ENCODE results near the gene DALRD3. TPM values are rescaled to one million over a fixed set of nuclear protein-coding genes. Genes with fewer than 3 reads are reported as not detected.

The DALRD3 gene
- total and polyA plus RNA-seq, 2 experiments from 2014 or later = 40.2 to 65.3 TPM

DNA sequence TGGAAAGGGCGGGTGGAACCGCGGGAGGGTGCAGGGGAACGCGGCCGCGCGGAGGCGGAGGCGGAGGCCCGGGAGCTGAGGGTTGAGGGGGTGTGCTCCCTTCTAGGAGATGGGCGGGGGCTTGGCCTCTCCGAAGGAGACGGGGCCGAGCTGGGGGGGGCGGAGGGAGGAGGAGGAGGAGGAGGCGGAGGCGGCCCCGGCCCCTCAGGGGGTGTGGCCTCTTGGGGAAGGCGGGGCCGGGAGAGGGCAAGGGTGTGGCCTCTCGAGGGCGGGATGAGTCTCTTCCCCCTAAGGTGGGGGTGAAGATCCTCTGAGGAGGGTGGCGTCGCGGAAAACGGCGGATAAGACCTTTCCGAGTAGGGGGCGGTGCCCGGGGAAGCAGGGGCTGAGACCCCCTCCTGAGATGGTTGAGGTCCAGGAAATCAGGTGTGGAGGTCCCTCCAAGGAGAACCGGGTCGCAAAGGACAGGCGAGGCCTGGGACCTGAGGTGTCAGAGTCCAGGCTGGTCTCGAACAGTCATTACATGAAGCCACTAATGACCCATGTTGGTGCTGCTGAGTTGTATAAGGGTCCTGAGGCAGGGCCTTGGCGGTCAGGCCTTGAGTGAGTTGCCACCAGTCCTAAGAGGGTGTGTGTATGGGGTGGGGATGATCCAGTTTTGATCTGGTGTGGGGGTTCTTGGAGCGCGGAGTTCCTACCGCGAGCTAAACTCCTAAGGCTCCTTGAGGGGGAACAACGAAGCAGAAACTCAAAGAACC, 10.4 kb downstream of the DALRD3 start:
- Histone ChIP-seq H3K9me2 (ENCODE audit: insufficient read depth) (no peaks in the 10 kb centered on the region), H3K9me3 (ENCODE audit: low read depth) (no peaks in the 10 kb centered on the region)
- WGBS, 2 experiments (ENCODE audit: low coverage in 1 of 2, low lambda C conversion rate in 2 of 2, missing lambda C conversion rate in 2 of 2) = 16 to 50% methylated on average over 11 to 40 of the region's 41 CpGs

DNA sequence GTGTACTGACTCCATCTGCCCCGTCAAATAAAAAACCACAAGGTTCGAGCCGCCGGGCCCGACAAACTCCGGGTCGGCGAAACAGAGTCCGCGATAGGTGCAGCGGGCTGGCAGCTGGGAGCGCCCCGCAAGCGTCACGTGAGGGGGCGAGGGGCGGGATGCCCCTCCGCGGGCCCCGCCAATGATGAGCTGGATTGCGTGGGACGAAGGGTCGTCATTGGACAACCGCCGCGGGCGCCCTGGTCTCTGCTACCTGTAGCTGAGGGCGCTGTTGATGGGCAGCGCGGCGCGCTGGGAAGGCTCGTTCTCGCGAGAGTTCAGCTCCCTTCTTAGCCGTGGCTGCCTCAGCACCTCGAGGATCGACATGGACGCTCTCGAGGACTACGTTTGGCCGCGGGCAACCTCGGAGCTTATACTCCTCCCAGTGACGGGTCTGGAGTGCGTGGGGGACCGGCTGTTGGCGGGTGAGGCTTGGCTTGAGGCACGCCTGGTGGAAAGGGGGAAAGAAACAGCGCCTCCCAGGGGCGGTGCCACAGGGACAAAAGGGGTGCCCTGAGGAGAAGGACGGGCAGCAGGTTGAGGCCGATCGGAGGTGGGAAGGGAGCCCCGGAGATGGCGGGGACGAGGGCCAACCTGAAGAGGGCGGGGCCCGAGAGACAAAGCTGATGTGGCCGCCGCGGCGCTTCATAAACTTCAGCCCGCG, 11.2 kb downstream of the DALRD3 start, which contains the start of gene WDR6:
TSS of gene WDR6 (plus strand) at position 324 of the 703 bp plus-strand sequence. CDS start at position 365, 41 bp downstream.
- peak within 1 kb of the TSS; percentile 85 for H3K4me2 ChIP-seq (ENCODE audit: unreplicated experiment)
- H3F3A ChIP-seq (ENCODE audit: insufficient read depth) = peaks cover 5% of the 10 kb centered on the region; the same call in 1 of the 2 replicates
- in situ Hi-C loops (cut with MboI) = no loop called here
- peak within 1 kb of the TSS; percentile 94 for H3K27ac ChIP-seq
- peak within 1 kb of the TSS; percentile 95 for H3K9ac ChIP-seq
- H4K20me1 ChIP-seq (ENCODE audit: insufficient read depth) = no peaks in the 10 kb centered on the region
- H3K27me3 ChIP-seq (replicated peaks; ENCODE audit: insufficient read depth) = no peaks in the 10 kb centered on the region
- peak within 1 kb of the TSS; percentile 80 for H3K4me3 ChIP-seq
- peak; percentile 97 for DNase-seq
- H3K4me1 ChIP-seq (ENCODE audit: insufficient read depth) = 0 out of 2 replicates have a peak, but pooled peaks cover 11% of the 10 kb centered on the region
- H3K79me2 ChIP-seq (ENCODE audit: insufficient read depth) = peaks cover 58% of the 10 kb centered on the region
- WGBS, 2 experiments (ENCODE audit: low coverage in 1 of 2, low lambda C conversion rate in 2 of 2, missing lambda C conversion rate in 2 of 2) = 0 to 1% methylated on average over 48 to 65 of the region's 65 CpGs
- H2AFZ ChIP-seq = peak within 1 kb of the TSS; percentile 82
- TF ChIP-seq EZH2 (IDR thresholded peaks at IDR 0.05; ENCODE audit: insufficient read depth, poor library complexity, severe bottlenecking) (no peak), EZH2phosphoT487 (IDR thresholded peaks at IDR 0.05; ENCODE audit: insufficient read depth, low read depth) (no peak)
- no peaks in the 10 kb centered on the region for H3K9me2 ChIP-seq (ENCODE audit: insufficient read depth)
- no peaks in the 10 kb centered on the region for H3K9me3 ChIP-seq (ENCODE audit: low read depth)
- no peaks in the 10 kb centered on the region for H3K36me3 ChIP-seq (ENCODE audit: low read depth)

More for the DNA sequence above, 10.4 kb downstream of the DALRD3 start:
- H3K9ac ChIP-seq = peak overlapping the region; percentile 95
- no peaks in the 10 kb centered on the region for H4K20me1 ChIP-seq (ENCODE audit: insufficient read depth)
- H2AFZ ChIP-seq = peak overlapping the region; percentile 82
- H3K27me3 ChIP-seq (replicated peaks; ENCODE audit: insufficient read depth) = no peaks in the 10 kb centered on the region
- H3F3A ChIP-seq (ENCODE audit: insufficient read depth) = peaks cover 5% of the 10 kb centered on the region; the same call in 1 of the 2 replicates
- in situ Hi-C loops (cut with MboI) = no loop called here
- H3K36me3 ChIP-seq (ENCODE audit: low read depth) = no peaks in the 10 kb centered on the region
- TF ChIP-seq EZH2 (IDR thresholded peaks at IDR 0.05; ENCODE audit: insufficient read depth, poor library complexity, severe bottlenecking) (no peak), EZH2phosphoT487 (IDR thresholded peaks at IDR 0.05; ENCODE audit: insufficient read depth, low read depth) (no peak)
- 0 out of 2 replicates have a peak, but pooled peaks cover 11% of the 10 kb centered on the region for H3K4me1 ChIP-seq (ENCODE audit: insufficient read depth)
- peak overlapping the region; percentile 85 for H3K4me2 ChIP-seq (ENCODE audit: unreplicated experiment)
- H3K4me3 ChIP-seq = peak overlapping the region; percentile 80
- peak; percentile 92 for DNase-seq
- peak overlapping the region; percentile 94 for H3K27ac ChIP-seq
- H3K79me2 ChIP-seq (ENCODE audit: insufficient read depth) = peaks cover 66% of the 10 kb centered on the region

DNA sequence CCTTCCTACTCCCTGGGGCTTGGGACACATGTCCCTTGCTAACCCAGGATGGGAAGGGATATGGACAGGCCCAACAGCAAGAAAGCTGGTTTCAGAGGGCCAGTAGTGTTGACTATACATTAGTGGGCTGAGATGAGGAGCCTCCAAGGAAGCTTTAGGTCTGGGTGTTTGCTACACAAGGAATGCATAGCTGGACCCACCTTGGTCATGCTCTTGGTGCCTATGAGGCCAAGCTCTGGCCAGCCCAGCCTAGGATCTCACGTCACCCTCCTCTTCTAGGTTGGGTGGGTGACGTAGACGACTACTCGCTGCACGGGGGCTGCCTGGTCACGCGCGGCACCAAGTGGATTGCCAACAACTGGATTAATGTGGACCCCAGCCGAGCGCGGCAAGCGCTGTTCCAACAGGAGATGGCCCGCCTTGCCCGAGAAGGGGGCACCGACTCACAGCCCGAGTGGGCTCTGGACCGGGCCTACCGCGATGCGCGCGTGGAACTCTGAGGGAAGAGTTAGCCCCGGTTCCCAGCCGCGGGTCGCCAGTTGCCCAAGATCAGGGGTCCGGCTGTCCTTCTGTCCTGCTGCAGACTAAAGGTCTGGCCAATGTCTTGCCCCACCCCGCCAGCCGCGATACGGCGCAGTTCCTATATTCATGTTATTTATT, 11.8 kb downstream of the DALRD3 start:
- 0 out of 2 replicates have a peak, but pooled peaks cover 11% of the 10 kb centered on the region for H3K4me1 ChIP-seq (ENCODE audit: insufficient read depth)
- H3K4me2 ChIP-seq (ENCODE audit: unreplicated experiment) = peak overlapping the region; percentile 85
- H4K20me1 ChIP-seq (ENCODE audit: insufficient read depth) = no peaks in the 10 kb centered on the region
- 3% methylated on average over 30 to 31 of the region's 32 CpGs for WGBS, 2 experiments (ENCODE audit: low coverage in 1 of 2, low lambda C conversion rate in 2 of 2, missing lambda C conversion rate in 2 of 2)
- no peaks in the 10 kb centered on the region for H3K9me3 ChIP-seq (ENCODE audit: low read depth)
- H3K79me2 ChIP-seq (ENCODE audit: insufficient read depth) = peaks cover 52% of the 10 kb centered on the region
- TF ChIP-seq EZH2 (IDR thresholded peaks at IDR 0.05; ENCODE audit: insufficient read depth, poor library complexity, severe bottlenecking) (no peak), EZH2phosphoT487 (IDR thresholded peaks at IDR 0.05; ENCODE audit: insufficient read depth, low read depth) (no peak)
- H3F3A ChIP-seq (ENCODE audit: insufficient read depth) = peaks cover 5% of the 10 kb centered on the region; the same call in 1 of the 2 replicates
- H3K4me3 ChIP-seq = peak overlapping the region; percentile 80
- DNase-seq = peak; percentile 76
- H3K27ac ChIP-seq = peak overlapping the region; percentile 94
- H3K36me3 ChIP-seq (ENCODE audit: low read depth) = no peaks in the 10 kb centered on the region
- peak overlapping the region; percentile 82 for H2AFZ ChIP-seq
- in situ Hi-C loops (cut with MboI) = no loop called here
- H3K9me2 ChIP-seq (ENCODE audit: insufficient read depth) = no peaks in the 10 kb centered on the region
- H3K9ac ChIP-seq = peak overlapping the region; percentile 95
- H3K27me3 ChIP-seq (replicated peaks; ENCODE audit: insufficient read depth) = no peaks in the 10 kb centered on the region

DNA sequence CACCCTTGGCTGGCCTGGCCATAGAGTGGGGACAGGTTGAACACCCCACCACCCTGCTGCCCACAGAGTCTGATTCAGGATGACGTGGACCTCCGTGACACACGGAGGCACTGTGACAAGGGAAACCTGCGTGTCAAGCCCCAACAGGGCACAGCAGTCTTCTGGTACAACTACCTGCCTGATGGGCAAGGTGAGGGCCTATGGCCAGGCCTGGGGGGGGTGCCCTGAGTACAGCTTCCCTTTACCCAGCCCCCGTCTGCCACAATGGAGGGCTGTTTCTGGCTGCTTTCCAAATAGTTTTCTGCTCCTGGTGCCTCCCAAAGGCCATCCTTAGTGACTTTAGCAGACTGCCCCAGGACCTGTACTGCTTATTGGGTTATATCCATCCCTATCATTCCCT, 12.4 kb downstream of the DALRD3 start:
- Histone ChIP-seq H3K4me3 (peak overlapping the region; percentile 80), H3K4me1 (ENCODE audit: insufficient read depth) (0 out of 2 replicates have a peak, but pooled peaks cover 11% of the 10 kb centered on the region), H3K27ac (peak overlapping the region; percentile 94; the same call in 1 of the 2 replicates), H3K4me2 (ENCODE audit: unreplicated experiment) (peak overlapping the region; percentile 85), H3K9me2 (ENCODE audit: insufficient read depth) (no peaks in the 10 kb centered on the region), H3K9ac (peak overlapping the region; percentile 95), H3K79me2 (ENCODE audit: insufficient read depth) (peaks cover 46% of the 10 kb centered on the region), H4K20me1 (ENCODE audit: insufficient read depth) (no peaks in the 10 kb centered on the region), H3K9me3 (ENCODE audit: low read depth) (no peaks in the 10 kb centered on the region), H3K27me3 (replicated peaks; ENCODE audit: insufficient read depth) (no peaks in the 10 kb centered on the region), H3F3A (ENCODE audit: insufficient read depth) (peaks cover 5% of the 10 kb centered on the region; the same call in 1 of the 2 replicates), H3K36me3 (ENCODE audit: low read depth) (no peaks in the 10 kb centered on the region), H2AFZ (no peak overlapping the region)
- in situ Hi-C loops (cut with MboI) = no loop called here
- no peak for TF ChIP-seq EZH2phosphoT487 (IDR thresholded peaks at IDR 0.05; ENCODE audit: insufficient read depth, low read depth)
- no peak for TF ChIP-seq EZH2 (IDR thresholded peaks at IDR 0.05; ENCODE audit: insufficient read depth, poor library complexity, severe bottlenecking)
- DNase-seq = no peak
- 64 to 80% methylated on average over 5 of the region's 5 CpGs for WGBS, 2 experiments (ENCODE audit: low coverage in 1 of 2, low lambda C conversion rate in 2 of 2, missing lambda C conversion rate in 2 of 2)

Measured in GM23248 (cell line).